NCI-H748 (cell line): ENCODE data around the gene KCNIP1.
A peak's percentile ranks its signal among the peaks of the same experiment; 100 is the strongest.
"Not testable (repeated sequence)": the region's sequence is repeated elsewhere in the genome, so short reads cannot be mapped to it uniquely, and the experiment has no call there.

Experiments used
- DNase-seq: peaks from one replicate; lab custom pipeline; 2025; ENCODE audit not compliant: unreplicated experiment; lab: John Stamatoyannopoulos, UW

The KCNIP1 gene

DNA sequence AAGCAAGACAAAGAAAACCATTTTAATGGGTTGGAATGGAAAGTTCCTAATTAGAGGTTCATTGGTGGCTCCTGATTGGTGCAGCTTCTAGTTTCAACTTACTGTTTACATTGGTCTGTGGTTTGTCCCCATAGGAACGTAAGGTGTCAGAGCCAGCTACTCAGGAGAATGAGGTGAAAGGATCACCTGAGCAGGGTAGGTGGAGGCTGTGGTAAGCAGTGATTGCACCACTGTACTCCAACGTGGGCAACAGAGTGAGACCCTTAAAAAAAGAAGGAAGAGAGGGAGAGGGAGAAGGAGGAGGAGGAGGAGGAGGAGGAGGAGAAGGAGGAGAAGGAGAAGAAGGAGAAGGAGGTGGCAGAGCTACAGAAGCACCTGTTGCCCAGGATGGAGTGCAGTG is 30.4 kb downstream of the KCNIP1 start:
- DNase-seq, result peak; percentile 36

DNA sequence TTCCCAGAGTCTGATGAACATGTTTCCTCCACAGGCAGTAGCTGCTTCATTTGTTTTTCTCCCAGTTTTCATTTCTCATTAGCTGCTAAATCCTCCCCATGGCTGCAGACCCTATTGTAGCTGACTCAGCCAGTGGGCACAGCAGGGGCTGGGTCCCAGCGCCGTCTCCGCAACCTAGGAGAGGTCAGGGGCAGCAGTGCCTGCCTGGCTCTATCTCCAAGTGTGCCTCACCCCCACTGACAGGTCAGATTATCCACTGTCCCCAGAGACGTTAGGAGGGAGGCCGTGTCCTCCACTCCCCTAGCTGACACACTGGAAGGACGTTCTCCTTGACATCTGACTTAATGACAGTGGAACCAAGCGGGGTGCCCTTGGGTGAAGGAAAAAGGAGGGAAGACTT is 31.1 kb downstream of the KCNIP1 start:
- DNase-seq, result no peak

DNA sequence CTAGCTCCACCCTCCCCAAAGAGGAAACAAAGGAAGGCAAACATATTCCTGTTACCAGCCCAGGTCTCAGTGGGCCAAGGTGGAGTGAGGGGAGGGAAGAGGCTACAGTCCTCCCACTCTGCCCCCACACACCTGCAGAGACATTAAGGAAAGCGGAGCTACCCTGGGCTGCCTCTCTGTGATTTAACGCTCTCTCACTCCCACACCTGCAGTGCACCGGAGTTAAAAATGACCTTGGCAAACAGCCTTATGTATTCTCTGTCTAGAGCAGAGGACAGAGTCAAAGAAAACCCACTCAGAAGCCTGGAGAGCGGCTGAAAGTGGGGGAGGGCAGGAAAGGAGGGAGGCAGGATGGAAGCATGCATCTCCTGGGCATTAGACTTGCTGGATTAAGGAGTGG is 32.7 kb downstream of the KCNIP1 start:
- peak; percentile 35 for DNase-seq

DNA sequence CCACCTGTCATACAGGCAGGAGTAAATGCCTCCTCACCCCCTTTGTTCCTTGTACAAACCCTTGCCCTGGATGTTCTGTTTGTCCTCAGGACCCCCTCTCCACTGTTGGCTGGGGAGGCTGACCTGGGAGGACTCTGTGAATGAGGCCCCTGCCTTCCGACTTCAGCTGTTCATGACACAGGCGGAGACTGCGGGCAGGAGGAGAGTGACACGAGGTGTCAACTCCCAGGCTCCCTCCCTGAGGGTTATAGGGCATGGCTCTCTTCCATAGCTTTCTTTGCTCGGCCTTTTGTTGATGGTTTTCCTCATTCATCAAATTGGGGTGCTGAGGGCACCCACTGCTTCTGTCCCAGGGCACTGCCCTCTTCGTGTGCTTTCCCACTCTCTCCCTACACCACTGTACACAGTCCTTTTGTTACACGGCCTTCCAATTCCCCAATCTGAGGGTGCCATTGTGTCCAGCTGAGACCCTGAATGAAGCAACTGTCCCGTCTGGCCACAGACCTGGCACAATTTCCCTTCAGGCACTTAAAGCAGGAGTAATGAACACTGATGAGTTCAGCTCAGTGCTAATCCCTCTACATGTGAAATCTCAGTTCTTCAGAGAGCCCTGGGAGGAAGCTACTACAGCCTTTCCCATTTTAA is 33.8 kb downstream of the KCNIP1 start:
- DNase-seq, result no peak

DNA sequence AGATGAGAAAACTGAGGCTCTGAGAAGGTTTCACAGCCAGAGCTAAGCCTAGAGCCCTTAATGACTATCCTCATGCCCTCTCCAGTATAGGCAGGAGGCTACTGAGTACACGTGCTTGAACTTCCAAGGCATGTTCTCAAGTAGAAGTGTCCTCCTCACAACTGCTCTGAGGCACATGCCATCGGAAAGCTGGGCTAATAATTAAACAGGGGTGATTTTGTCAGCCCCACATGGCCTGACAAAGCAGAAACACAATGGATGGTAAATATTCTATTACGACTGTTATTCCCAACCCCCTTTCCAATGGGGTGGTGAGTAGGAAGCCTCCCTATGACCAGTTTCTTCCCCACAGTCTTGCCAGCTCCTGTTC is 34.3 kb downstream of the KCNIP1 start:
- no peak for DNase-seq

DNA sequence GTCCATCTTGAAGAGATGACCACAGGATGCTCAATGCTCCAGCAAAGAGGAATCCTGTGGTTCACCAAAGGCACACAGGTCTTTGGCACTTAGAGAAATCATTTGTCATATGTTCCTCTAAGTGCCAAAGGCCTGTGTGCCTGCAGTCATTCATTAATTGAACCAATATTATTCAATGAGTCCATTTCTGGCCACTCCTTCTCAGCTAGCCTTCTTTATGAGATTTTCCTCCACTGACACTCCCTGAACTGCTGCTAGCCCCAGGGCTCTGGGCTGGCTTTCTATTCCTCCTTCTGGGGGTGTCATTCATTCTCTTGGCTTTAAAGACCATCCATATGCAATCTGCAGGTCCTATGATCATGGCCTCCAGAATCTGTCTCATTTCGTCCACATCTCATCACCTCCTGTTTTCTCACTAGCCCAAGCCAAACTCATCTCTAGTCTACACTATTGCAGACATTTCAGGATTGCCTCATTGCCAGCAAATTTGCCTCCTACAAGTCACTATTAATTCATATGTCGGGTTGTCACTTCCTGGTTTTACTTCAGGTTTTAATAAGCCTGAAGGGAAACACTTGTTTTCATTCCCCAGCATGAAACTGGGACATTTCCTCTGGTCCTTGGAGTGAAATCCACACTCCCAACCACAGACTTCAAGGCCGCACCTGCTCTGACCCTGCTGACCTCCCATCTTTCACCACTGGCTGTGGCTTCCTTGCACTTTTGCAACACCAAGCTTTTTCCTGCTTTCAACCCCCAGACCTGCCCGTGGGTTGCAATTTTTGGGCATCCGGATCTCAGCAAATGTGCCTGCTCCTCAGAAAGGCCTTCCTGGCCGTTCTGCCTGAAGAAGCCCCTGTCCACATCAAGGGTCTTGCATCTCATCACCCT is 35.1 kb downstream of the KCNIP1 start:
- DNase-seq, result no peak

DNA sequence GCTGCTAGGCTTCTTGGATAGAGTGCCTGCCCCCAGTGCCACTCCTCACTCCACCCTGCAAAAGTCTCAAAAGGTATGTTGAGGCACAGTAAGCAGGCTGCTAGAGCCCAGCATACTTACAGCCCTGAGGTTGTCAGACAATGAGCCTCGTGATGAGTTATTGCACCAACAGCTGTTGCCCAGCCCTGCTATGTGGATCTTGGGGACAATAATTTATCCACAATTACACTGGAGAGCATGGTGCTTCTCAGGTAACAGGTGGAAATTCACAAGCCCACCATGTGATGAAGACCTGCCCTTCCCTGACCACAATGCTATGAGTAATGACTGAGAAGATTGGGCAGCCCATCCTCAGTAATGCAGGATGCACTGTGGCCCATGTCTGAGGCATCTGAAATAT is 36.5 kb downstream of the KCNIP1 start:
- DNase-seq, result no peak

DNA sequence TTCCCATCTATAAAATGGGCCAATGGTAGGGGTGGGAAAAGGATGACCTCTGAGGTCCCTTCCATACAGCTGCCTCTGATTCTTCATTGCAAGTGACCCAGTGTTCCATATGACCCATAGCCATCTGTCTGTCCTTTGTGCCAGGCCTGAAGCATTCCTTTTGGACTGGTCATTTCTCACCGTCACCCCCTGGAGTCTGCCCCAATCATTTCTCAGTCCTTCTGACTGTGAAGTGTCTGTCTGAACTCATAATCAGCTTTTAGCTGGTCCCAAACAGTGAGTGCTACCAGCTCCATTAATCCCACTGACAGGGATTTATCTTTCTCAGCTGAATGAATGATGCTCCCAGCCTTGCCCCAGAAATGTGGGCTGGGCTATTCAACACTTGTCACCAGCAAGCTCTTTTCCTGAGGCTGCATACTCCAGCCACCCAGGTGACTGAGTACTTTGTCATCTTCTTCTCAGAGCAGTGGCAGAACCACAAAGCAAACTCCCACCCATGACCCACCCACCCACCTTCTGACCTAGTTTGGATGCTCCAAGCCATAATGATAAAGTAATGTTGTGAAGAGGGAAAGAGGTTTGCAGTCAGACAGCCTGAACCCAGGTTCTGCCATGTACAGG is 37.4 kb downstream of the KCNIP1 start:
- no peak for DNase-seq

DNA sequence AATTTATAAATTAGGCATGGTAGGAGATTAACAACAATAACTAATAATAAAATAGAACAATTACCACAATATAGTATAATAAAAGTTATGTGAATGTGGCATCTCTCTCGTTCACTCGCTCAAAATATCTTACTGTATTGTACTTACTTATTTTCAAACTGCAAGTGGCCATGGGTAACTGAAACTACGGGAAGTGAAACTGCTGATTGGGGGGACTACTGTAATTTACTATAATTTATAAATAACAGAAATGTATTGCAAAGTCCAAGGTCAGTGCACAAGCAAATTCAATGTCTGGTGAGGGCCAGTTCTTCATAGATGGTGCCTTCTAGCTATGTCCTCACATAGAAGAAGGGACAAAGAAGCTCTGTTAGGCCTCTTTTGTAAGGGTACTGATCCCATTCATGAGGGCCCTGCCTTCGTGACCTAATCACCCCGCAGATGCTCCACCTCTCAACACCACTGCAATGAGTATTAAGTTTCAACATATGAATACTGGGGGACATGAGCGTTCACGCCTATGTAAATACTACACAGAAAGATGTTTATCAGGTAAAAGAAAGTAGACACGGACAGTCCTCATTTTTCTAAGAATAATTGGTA is 39.0 kb downstream of the KCNIP1 start:
- peak; percentile 82 for DNase-seq

DNA sequence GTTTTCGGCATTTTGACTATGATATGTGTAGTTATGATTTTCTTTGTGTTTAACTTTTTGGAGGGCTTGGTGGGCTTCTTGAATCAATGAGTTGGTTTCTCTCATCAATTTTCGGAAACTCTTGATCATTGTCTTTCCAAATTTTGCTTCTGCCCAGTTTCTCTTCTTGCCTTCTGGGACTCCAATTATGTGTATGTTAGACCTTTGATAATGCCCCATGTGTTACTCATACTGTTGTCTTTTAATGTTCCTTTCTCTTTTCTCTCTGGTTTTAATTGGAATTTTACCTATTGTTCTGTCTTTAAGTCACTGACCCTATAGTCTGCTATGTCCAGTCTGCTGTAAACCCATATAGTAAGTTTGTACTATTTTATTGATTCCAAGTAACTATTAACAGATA is 41.5 kb downstream of the KCNIP1 start:
- DNase-seq, result no peak

DNA sequence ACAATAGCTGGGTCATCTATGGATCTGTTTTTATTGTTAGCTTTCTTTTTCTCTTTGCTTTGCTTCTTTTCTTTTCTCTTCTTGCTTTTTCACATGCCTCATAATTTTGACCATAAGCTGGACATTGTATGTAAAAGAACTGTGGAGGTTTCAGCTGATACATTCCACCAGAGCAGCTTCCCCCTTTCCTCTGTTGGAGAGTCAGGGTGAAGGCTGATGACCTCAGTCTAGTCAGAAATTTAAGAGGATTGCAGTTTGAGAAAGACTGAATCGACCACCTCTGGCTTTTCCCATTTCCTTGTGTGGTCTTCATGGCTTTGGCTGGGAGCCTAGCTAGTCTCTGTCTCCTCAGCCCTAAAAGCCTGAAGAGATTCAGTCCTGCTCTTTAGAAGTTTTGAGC is 42.0 kb downstream of the KCNIP1 start:
- DNase-seq, result no peak

DNA sequence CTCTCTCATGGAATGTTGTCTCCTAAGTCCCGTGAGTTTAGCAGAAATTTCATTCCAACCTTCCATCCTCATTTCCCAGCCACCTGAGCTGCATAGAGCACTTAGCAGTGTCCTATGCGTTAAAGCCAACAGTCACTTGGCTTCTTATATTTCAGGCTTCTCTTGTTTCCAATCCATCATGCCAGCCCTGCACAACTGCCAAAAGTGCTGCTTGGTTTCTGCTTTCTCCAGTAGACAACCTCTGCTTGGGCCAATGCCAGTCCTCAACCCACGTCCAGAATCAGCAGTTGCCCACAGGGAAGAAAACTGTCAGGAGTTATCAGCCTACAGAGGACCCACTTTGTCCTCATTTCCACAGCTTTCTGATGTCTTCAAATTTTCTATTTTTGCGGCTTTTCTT is 42.5 kb downstream of the KCNIP1 start:
- no peak for DNase-seq

DNA sequence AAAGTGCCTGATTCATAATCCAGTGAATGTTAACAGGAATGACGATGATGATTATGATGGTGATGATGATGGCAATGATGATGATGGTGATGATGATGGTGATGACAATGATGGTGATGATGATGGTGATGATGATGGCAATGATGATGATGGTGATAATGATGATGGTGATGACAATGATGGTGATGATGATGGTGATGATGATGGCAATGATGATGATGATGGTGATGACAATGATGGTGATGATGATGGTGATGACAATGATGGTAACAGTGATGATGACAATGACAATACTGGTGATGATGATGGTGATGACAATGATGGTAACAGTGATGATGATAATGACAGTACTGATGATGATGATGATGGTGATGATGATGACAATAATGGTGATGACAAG is 46.6 kb downstream of the KCNIP1 start:
- not testable (repeated sequence) for DNase-seq

DNA sequence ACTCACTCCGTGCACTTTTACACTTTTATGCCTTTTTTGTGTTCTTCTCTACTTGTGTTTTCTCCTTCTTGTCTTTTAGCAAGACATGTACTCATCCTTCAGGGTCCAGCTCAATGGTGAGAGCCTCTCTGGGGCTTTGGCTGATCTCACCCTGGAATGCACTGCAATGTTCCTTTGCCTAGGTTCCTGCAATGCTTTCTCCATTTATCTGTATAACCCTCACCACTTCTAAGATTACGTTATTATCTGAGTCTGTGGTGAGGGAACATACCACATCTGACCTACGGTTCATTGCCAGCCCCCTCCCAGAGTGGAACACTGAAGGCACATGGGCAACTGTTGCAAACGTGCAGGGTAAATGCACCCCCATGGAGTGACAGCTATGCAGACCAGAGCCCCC is 47.3 kb downstream of the KCNIP1 start:
- no peak for DNase-seq

DNA sequence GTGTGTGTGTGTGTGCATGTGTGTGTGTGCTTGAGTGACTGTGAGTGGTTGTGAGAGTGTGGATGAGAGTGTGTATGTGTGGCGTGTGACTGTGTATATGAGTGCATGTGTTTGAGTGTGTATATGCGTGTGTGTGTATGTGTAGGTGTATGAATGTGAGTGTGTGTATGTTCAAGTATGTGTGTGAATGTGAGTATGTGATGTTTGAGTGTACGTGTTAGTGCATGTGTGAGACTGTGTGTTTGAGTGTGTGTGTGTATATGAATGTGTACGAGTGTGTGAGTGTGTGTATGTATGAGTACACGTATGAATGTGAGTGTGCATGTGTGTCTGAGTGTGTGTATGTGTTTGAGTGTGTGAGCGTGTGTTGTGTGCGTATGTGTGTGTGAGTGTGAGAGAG is 47.8 kb downstream of the KCNIP1 start:
- DNase-seq, result no peak

DNA sequence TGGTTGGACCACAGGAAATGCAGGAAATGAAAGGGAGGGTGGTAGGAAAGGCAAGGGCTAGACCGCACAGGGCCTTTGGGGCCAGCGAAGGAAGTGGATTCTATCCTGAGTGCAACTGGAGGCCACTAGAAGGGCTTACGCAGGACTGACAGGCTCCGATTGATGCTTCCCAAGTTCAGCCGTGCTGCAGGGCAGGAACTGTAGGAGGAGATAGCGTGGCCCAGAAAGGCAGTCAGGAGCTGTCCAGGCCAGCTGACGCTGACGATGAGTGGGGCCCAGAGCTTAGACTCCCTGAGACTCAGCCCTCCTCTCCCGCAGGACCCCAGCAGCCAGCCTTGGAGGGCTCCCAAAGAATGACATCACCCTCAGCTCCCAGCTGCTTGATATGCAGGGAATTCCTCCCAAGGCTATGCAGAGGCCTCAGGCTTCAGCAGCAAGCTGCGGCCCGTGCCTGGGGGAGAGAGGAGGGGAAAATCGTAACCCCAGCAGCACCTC is 48.8 kb downstream of the KCNIP1 start:
- DNase-seq, result no peak

DNA sequence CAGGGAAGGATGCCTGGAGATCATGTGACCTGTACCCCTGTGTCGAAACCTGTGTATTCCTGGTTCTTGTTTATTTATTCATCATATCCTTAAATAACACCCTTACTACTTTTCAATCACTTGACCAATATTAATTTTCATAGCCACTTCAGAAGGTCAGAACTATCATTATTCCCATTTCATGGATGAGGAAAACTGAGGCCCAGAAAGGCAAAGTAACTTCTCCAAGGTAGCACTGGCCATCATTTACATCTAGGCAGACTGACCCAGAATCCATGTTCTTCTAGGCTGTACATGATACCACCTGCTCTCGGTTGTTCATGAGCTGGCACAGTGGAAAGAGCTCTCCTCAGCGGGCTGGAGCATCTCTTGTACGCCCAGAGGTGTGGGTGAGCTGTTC is 49.4 kb downstream of the KCNIP1 start:
- DNase-seq, result no peak

DNA sequence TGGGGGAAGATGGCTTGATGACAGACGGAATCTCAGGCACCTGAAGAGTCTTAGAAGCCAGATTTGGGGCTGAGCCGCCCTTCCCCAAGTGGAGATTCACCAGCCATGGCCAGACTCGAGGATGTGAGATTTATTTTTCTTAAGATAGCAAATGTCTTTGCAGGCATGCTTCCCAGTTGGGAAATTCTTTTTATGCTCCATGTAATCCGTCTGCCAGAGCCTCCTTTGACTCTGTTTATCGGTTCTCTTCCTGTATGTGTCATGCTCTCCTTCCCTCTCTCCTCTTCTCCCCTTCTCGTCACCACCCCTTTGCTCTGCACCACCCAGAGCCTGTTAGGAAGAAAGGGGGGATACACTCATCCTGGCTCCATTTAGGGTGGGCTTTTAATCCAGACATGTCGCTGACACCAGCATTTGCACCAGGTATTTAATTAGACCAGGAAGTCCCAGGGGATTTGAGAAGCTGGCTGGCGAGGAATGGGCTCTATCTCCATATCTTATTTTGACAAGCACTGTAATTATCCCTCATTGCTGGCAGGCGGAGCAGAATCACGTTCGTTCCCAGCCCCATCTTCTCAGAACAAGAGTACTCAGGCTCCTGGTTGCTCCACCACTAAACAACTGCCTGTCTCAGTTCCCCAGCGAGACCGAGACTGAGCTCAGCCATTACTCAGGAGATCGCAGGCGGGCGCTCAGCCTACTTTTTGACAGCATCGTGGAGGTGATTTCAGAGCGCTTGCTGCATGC is 50.9 kb downstream of the KCNIP1 start:
- peak; percentile 34 for DNase-seq

DNA sequence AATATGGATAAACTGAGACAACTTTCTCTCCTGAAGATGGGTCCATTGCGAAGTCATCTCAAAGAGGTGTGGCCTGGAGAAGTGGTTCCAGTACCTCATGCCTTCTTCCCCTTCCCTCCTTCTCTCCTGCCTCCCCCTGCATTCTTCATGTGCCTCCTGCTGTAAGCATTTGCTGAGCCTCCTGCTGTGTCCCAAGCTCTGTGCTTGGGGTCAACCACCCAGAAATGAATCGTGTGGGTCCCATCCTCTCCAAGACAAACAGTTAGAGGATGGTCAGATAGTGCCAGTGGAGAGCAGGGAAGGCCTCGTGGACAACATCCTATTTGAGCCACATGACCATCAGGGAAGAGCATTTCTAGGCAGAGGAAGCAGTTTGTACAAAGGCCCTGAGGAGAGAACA is 53.5 kb downstream of the KCNIP1 start:
- DNase-seq, result no peak

DNA sequence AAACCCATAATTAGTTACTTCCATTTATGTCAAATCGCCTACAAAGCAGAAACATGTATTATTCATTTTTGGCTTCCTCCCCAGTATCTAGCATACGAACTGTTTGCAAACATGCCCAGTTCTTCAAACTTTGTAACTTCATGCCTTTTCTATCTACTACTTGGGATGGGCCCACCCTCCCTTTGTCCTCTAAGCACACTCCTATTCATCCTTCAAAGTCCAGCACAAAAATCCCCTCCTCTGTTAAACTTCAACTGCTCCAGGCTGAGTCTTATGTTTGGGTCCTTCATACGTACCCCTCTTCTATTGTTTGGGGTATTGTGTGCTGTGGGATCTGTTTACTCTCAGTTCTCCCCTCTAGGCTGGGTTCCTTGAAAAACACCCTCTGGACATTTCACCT is 55.5 kb downstream of the KCNIP1 start:
- no peak for DNase-seq

DNA sequence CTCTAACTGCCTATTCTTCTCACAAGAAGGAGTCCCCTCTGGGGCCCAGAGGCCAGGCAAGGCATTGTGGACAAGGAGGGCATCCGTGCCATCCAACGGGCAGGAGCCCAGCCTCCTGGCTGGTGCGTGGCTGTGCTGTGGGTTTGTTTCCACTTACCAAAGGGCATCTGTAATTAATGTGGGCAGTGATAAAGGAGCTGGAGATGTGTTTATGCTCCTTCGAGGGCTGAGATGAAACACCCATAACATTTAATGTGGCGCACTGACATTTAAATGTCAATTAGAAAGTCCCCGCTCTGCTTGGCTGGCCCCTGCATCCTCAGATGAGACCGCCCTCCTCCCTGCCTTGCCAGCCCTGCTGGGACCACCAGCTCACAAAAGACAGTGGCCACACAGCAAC is 57.1 kb downstream of the KCNIP1 start:
- no peak for DNase-seq
